AML-193 (cell line): ENCODE results near the gene IQCC.

Source experiments
- DNase-seq, 2 experiments: peaks; one replicate each; lab custom pipeline; 2025; lab: John Stamatoyannopoulos, UW

Gene IQCC

GRCh38 chr1:32224285-32224684 is 18.8 kb downstream of the IQCC start:
- DNase-seq, result no peak

GRCh38 chr1:32228771-32229170 is 23.3 kb downstream of the IQCC start:
- no peak for DNase-seq

- no peak for DNase-seq
Measured at GRCh38 chr1:32231843-32232432, 26.5 kb downstream of the IQCC start.

GRCh38 chr1:32232558-32233304 is 27.3 kb downstream of the IQCC start:
- DNase-seq, result no peak

- no peak for DNase-seq
Measured at GRCh38 chr1:32234792-32235191, 29.3 kb downstream of the IQCC start.

GRCh38 chr1:32239337-32239736 is 33.9 kb downstream of the IQCC start:
- DNase-seq, result no peak

- no peak for DNase-seq
Measured at GRCh38 chr1:32239790-32240139, 34.3 kb downstream of the IQCC start.

GRCh38 chr1:32240140-32240951 is 34.9 kb downstream of the IQCC start:
- peak; percentile 42 to 49 for DNase-seq

GRCh38 chr1:32241001-32241763 is 35.7 kb downstream of the IQCC start:
- peak; percentile 8 to 17 for DNase-seq

GRCh38 chr1:32242341-32242851 is 36.9 kb downstream of the IQCC start:
- peak in 1 of 2 experiments; percentile 3 for DNase-seq

GRCh38 chr1:32246888-32247273 is 41.4 kb downstream of the IQCC start, which contains the start of gene FAM167B:
TSS of gene FAM167B (plus strand) at chr1:32247222. CDS start at chr1:32247422, 200 bp downstream.
- DNase-seq, result no peak

- DNase-seq, result no peak
Measured at GRCh38 chr1:32247452-32247851, 42.0 kb downstream of the IQCC start.

- peak; percentile 41 to 55 for DNase-seq
Measured at GRCh38 chr1:32247983-32248889, 42.8 kb downstream of the IQCC start.

GRCh38 chr1:32249831-32250525 is 44.5 kb downstream of the IQCC start:
- DNase-seq, result no peak

- DNase-seq, result no peak
Measured at GRCh38 chr1:32250893-32251716, 45.6 kb downstream of the IQCC start, which contains the start of gene LCK. TSS of gene LCK (plus strand) at chr1:32251265. CDS start at chr1:32274330, 23,065 bp downstream.

- no peak for DNase-seq
Measured at GRCh38 chr1:32255072-32256071, 49.9 kb downstream of the IQCC start.

- no peak for DNase-seq
Measured at GRCh38 chr1:32256473-32257226, 51.2 kb downstream of the IQCC start.
